Stimulated activated CD4-positive, alpha-beta T cell treated with anti-CD3 and anti-CD28 coated beads, Interleukin-1b, Interleukin-23, amount 100 ng/mL, for 48 hours (primary cell): ENCODE measurements around the gene TMEM245.

Experiments used
- DNase-seq: peaks from one replicate; pipeline ENCODE4 v3.0.0-alpha.2; 2020

Gene TMEM245

GRCh38 chr9:109100543-109101201 lies 19.1 kb downstream of the TMEM245 start:
- no peak for DNase-seq

- DNase-seq, result no peak
Measured at GRCh38 chr9:109098960-109099308, 20.8 kb downstream of the TMEM245 start.

DNA sequence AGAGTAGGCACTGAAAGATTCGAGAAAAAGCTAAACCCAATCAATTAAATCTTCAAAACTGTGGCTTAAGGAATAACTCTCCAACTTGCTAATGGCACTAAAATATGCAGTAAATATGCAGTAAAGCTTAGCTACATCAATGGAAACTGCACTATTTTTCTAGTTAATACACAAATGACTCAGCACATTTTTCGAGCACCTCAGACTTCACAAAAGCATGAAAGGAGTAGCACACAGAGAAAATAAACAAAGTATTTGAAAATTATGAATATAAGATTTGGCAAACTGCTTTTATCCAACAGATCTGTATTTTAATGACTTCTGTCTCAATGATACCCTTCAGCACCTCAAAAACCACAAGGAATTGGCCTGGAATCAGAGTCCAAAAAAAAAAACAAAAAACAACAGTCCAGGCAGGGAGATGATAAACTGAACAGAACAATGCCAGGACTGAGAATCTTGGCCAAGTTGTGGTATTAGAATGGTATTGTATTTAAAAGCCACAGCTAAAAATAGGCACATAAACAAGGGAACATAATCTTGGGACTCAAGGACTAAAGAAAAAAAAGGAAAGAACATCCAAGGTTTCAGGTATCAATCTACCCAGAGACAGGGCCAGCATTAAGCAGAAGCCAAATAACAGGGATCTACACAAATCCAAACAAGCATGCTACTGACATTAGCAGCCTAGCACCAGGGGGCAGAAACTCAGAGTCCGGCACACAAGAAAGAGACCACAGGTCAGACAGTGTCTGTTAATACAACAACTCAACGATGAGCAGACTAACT lies 21.4 kb downstream of the TMEM245 start:
- no peak for DNase-seq

DNA sequence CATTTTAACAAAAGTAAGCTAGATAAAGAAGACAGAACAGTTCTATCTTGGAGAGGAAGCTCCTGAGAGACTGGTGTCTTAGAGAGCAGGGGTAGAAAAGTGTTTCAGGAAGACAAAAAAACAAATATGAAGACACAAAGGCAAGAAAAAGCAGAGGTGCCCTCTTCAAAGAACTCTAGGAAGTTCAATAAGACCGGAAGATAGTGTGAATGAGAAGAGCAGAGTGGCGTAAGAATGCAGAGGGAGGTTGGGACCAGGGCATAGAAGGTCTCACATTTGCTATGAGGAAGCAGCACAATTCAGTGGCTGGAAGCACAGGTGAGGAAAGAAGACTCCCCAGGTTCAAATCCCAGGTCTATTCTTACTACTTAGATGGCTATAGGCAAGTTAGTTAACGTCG lies 22.6 kb downstream of the TMEM245 start:
- DNase-seq, result no peak

DNA sequence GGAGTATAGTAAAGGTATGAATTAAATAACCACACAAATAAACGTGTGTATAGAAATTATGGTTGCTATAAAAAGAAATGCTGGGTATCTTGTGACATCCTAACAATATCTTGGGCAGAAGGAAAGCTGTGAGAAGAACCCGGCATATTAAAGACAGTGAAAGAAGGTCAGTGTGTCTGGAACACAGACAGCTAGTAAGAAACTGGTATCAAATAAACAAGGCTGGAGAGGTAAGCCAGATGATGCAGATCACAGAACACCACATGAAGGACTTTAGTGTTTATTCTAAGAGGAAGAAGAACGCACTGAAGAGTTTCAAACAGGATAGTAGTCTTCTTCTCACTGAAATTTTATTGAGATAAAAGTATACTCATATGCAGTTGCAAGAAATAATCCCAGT lies 24.4 kb downstream of the TMEM245 start:
- DNase-seq, result no peak

GRCh38 chr9:109094268-109094667 lies 25.5 kb downstream of the TMEM245 start:
- no peak for DNase-seq

DNA sequence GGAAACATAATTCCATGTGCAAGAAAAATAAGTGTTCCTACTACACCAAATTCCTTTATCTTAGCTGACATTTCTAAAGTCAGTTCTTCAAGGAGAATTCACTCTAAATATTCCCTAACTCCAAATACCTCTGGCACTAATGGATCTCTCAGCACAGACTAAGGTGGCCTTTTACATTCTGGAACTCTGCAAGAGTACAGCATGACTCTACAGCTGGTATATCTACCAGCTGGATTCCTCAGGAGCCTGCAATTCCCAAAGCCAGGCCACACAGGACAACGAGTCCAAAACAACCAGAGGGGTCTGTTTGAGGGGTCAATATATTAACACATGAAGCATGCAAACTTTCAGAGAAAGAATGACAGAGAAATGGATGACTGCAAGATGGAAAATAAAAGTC lies 27.2 kb downstream of the TMEM245 start:
- DNase-seq, result no peak

DNA sequence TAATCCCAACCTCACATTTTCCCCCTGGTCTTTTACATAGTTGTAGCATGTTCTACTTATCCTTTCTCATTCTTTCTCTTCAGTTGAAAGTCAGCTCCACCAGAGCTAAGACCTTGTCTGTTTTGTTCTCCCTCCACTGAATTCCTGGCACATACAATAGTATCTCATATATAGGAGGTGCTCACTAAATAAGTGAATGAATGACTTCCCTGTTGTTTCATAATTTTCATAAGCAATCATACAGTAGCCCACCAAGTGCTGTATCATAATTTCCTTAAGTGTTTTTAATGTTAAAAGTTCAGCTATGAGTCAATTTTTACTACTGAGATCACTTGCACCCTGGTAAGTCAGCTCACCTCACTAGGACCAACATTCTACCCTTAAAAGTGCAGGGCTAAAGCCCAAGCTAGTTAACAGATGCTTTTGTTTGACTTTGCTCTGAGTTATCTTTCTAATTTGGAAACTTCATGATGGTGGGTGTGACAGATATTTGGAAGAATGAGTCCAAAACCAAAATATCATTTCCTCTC lies 27.6 kb downstream of the TMEM245 start:
- DNase-seq, result no peak

GRCh38 chr9:109088221-109088620 lies 31.5 kb downstream of the TMEM245 start:
- no peak for DNase-seq

GRCh38 chr9:109087795-109088194 lies 32.0 kb downstream of the TMEM245 start:
- no peak for DNase-seq

GRCh38 chr9:109086221-109086620 lies 33.5 kb downstream of the TMEM245 start:
- DNase-seq, result no peak

- no peak for DNase-seq
Measured at GRCh38 chr9:109085510-109085909, 34.2 kb downstream of the TMEM245 start.

GRCh38 chr9:109083813-109084405 lies 35.8 kb downstream of the TMEM245 start:
- no peak for DNase-seq

GRCh38 chr9:109083141-109083540 lies 36.6 kb downstream of the TMEM245 start:
- no peak for DNase-seq

DNA sequence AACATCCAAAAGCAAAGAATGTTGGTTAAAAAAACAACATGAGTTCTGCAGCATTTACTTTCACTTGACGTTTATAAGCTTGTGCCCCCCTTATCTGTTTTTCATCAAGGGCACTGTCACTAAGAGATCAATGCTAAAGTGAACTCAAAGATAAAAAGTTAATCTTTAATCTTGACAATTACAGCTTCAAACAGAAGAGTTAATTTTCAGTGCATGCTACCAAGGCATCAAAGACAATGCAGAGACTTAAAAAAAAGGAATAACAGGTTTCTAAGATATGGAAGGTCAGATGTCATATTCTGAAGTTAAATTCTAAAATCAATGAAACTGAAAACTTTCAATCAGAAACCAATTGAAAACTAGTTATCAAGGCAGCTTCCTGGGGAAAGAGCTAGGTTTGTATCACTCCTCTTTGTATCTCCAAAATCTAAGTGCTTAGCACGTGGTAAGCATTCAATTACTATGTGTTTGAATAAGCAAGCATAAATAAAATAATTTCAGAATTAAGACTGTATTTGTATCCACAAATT lies 37.6 kb downstream of the TMEM245 start:
- no peak for DNase-seq

DNA sequence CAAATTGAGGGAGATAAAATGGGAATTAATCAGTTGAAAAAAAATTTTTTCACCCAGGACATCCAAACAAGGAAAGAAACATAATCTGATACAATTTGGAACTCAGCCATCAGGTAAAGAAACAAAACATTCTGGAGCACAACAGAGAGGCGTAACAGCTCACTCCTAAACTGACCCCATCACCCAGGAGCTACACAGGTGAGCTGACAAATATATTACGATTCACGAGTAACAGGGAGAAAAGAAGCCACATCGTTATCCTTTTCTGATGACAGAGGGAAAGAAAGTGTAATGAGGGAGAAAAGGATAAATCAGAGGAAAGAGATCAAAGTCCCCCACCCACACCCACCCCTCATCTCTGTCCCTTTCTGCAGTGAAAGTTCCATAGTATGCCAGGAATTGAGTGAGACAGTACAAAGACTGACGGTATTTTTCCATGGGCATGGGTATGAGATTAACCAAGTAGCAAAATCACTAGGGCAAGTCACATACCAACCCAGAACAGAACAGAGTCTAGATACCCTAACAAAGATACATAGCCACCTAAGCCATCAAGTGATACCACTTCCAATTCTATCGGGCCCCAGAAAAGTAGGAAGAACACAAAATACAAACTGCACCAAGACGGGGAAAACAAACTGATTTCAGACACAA lies 45.4 kb downstream of the TMEM245 start:
- DNase-seq, result no peak

- no peak for DNase-seq
Measured at GRCh38 chr9:109072821-109073435, 46.8 kb downstream of the TMEM245 start.

DNA sequence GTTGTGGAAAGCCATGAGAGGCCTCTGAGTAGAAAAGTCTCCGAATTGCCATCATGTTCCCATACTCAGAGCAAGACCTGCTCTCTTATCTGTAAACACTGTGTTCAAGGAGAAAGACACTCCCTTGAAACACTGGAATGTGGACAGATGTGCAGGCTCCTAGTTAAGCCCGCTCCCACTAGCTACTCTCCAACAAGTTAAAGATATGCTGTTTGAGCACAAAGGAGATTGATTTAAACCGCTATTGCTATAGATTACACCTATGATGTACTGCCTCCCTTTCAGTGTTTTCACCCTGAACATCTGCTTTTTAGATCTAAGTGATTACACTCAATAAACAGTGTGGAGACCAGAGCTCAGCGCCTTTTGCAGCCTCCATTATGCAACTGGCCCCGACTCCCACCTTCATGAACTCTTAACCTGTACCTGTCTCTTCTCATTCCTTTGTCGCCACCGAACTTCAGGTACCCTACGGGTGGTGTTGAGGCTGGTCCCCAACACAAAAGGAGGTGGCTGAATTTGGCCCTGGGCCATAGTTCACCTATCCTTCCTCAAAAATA lies 47.5 kb downstream of the TMEM245 start:
- no peak for DNase-seq

GRCh38 chr9:109068764-109069163 lies 51.0 kb downstream of the TMEM245 start:
- no peak for DNase-seq

GRCh38 chr9:109064963-109065702 lies 54.6 kb downstream of the TMEM245 start:
- no peak for DNase-seq

DNA sequence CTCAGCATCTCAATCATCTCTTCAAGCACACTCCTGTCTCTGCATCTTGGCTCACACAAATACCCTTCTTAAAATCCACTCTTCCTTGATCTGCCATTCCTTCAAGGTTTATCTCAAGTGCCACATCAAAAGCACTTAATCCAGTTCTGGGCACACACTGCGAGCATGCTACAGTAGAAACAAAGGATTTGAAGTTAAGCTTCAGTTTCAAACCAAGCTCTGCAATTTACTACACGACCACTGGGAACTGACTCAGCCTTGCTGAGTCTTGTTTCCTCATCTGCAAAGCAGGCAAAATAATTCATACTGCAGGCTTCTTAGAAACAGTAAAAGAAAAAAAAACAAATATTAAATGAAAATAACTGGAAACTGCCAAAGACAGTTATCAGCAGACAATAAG lies 56.0 kb downstream of the TMEM245 start:
- no peak for DNase-seq

DNA sequence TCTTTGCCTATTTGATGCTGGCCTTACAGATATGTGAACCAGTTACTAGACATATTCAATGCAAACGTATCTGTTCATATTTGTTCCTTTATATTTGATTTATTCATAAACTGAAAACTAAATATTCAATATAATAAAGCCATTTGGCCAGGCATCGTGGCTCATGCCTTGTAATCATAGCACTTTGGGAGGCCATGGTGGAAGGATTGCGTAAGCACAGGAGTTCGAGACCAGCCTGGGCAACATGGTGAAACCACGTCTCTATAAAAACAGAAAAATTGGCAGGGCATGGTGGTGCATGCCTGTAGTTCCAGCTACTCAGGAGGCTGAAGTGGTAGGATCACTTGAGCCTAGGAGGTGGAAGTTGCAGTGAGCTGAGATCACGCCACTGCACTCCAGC lies 57.2 kb downstream of the TMEM245 start:
- no peak for DNase-seq
